ENCODE data around the gene TMEM45A. TPM values are rescaled to one million over a fixed set of nuclear protein-coding genes. Genes with fewer than 3 reads are reported as not detected.
"Not testable (repeated sequence)": the region's sequence is repeated elsewhere in the genome, so short reads cannot be mapped to it uniquely, and the experiment has no call there.

The TMEM45A gene, protein sequence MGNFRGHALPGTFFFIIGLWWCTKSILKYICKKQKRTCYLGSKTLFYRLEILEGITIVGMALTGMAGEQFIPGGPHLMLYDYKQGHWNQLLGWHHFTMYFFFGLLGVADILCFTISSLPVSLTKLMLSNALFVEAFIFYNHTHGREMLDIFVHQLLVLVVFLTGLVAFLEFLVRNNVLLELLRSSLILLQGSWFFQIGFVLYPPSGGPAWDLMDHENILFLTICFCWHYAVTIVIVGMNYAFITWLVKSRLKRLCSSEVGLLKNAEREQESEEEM
- total RNA-seq = 3.2 TPM
- long read RNA-seq, partial matches to known transcripts = 0 of 3 reads
- long read RNA-seq, other reads (novel, unspliced or antisense) = 2 of 3 reads

DNA sequence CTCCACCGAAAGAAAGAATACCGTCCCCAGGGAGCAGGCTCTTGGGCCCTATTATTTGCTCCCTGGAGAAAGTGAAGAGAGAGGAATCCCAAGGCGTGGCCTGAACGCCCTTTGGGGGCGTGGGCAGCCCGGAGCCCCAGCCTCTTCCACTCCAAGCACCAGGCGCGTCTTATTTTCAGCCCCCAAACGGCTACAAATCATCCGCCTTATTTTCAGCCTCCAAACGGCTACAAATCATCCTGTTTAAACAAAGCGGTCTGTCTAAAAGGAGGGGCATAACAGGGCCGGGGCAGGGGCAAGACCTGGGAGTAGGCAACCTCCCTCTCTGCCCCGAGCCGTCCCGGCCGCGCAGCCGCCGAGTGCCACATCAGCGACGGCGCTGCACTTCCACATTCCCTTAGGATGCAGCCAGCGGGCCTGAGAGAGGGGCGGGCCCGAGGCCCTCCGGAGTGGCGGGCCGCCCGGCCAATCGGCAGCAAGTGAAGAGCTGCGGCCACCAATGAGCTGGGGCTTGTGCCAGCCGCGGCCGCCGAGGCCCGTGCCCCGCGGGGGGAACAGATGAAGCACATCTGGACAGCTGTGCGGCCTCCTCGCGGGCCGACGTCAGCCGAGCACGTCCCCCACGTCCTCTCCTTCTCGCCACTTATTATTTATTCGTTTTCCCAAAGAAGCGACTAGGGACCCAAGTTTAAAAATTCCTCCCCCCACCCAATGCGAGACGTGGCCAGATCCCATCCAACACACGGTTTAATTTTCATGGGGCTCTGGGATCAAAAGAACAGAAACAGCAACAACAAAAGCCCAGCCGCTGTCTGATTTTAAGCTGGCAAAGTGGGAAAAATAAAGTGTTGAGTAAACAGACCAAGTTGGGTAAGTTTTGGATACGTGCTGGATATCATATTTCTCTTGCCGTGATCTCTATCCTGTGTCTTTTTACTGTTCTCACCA lies at the start of gene TMEM45A:
TSS of gene TMEM45A (plus strand) at position 561 of the 948 bp plus-strand sequence. CDS start 62,593 bp downstream, outside the sequence.
- DNase-seq (peak; percentile 99), ATAC-seq (peak; percentile 100)
- intact Hi-C loops (cut with micrococcal nuclease) = no loop called here

DNA sequence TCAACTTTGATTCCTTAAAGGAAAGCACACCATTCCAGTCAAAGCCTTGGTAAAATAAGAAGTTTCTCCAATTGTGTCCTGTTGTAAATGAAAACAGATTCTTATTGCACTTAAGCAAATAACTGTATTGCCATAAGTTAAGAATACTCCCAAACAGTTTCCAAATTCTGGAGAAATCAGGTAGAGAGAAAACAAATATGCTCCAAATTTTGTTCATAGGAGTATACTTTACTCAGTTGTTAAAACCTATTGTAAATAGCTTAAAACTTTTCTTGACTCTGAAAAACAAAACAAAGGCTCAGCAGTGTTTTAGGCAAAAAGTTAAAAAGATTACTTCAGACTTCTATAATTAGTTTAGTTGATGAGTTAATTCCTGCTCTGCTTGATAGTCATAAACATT lies 48.7 kb upstream of the TMEM45A start:
- no peak for DNase-seq
- intact Hi-C loops (cut with micrococcal nuclease) = no loop called here
- ATAC-seq = no peak

DNA sequence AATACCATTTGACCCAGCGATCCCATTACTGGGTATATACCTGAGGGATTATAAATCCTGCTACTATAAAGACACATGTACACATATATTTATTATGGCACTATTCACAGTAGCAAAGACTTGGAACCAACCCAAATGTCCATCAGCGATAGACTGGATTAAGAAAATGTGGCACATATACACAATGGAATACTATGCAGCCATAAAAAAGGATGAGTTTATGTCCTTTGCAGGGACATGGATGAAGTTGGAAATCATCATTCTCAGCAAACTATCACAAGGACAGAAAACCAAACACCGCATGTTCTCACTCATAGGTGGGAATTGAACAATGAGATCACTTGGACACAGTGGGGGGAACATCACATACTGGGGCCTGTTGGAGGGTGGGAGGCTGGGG lies 45.4 kb upstream of the TMEM45A start:
- intact Hi-C loops (cut with micrococcal nuclease); ATAC-seq; DNase-seq: not testable (repeated sequence)

DNA sequence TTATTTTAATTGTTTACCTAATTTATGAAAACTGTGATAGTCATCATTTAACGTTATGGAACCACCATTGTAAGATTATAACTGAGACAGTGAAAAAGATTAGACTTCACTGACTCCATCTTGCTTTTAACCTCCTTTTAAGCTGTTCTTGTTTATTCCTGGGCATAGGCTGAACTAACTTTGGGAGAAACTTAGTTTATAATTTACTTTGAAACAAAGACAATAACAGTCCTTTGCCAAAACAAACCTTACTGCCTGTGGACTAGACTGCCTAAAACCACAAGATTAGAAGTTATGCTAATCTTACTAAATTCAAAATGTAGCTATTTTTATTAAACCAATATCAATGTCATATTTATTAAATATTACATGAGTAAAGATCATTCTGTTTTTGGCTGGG lies 44.3 kb upstream of the TMEM45A start:
- no peak for ATAC-seq
- intact Hi-C loops (cut with micrococcal nuclease) = no loop called here

DNA sequence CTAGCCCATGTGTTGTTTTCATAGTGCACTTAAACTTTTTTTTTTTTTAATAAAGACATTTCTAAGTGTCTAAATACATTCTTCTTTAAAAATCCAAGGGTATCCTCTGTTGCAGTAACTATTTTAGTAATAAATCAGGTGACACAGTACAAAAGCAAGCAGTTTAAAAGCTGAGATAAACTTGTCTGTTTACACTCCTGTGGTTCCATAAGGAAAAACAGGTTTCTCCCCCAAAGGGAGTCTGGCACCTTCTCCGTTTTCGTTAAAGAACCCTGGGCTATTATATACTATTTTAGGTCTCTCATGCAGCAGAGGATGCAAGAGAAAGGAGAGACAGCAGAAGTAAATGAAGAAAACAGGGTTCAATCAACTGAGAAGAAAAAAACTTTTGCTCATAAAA lies 43.2 kb upstream of the TMEM45A start:
- intact Hi-C loops (cut with micrococcal nuclease) = no loop called here
- ATAC-seq (no peak), DNase-seq (no peak)

More for the DNA sequence above, 44.3 kb upstream of the TMEM45A start:
- no peak for DNase-seq

DNA sequence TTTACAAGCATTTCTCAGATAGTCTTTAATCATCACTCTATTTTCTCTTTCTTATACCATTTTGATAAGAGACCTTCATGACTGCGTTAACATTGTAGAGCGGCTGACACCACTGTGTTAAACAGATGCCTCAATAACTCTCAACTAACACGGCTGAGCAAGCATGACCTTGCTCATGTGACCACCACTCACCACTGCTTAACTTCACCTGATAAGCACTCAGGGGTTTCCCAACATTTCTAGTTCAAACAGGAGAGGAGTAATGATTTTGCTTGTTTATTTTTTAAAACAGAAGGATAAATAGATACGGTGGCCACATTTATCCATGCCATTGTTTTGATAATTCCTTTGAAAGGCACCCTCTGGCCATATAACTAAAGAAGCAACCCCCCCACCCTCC lies 37.7 kb upstream of the TMEM45A start:
- DNase-seq = no peak
- intact Hi-C loops (cut with micrococcal nuclease) = no loop called here
- no peak for ATAC-seq

DNA sequence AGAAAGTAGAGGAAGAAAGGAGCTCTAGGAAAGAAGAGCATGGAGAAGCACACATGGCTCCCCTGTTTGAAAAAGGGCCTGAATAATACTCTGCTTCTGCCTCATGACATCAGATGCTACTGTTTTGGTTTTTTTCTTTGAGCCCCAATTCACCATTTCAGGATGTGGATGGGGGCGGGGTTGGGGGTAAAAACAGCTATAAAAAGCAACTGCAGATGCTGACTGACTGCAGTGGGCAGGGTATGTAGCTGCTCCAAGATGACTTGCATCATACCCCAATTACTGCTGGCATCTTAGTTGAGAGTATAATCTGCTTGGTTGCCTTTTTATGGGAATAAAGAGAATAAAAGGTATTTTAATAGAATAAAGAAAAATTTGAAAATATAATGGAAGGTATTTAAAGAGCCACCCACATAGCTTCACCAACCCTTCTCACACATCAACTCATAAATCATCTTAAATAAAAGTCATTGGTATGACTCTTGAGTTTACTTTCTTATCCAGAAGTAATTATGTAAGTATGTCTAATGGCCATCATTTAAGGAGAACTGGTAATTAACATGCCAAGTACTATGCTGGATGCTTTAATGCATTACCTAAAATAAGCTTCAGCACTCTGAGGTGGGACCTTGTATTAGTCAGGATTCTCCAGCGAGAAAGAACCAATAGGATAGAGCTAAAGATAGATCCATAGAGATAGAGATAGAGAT lies 36.4 kb upstream of the TMEM45A start:
- DNase-seq (no peak), ATAC-seq (no peak)
- intact Hi-C loops (cut with micrococcal nuclease) = no loop called here

DNA sequence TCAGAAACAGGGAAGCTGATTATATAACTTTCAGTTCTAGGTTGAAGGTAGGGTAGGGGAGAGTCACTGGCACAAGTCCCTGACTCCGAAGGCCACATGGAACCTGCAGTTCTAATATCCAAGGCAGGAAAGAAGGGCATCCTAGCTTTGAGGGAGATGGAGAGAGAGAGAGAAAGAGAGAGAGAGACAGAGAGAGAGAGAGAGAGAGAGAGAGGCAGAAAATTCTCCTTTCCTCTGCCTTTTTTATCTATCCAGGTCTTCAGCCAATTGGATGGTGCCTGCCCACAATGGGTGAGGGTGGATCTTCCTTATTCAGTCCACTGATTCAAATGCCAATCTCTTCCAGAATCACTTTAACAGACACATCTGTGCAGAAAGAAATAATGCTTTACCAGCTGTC lies 35.7 kb upstream of the TMEM45A start:
- intact Hi-C loops (cut with micrococcal nuclease) = no loop called here
- DNase-seq = no peak
- ATAC-seq = no peak

DNA sequence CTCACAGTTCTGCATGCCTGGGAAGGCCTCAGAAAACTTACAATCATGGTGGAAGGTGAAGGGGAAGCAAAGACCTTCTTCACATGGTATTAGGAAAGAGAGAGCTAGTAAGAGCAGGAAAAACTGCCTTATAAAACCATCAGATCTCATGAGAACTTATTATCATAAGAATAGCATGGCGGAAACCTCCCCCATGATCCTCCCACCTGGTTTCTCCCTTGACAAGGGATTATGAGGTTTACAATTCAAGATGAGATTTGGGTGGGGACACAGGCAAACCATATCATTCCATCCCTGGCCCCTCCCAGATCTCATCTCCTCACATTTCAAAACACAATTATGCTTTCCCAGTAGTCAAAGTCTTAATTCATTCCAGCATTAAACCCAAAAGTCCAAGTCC lies 34.6 kb upstream of the TMEM45A start:
- intact Hi-C loops (cut with micrococcal nuclease) = no loop called here
- ATAC-seq = no peak
- no peak for DNase-seq

DNA sequence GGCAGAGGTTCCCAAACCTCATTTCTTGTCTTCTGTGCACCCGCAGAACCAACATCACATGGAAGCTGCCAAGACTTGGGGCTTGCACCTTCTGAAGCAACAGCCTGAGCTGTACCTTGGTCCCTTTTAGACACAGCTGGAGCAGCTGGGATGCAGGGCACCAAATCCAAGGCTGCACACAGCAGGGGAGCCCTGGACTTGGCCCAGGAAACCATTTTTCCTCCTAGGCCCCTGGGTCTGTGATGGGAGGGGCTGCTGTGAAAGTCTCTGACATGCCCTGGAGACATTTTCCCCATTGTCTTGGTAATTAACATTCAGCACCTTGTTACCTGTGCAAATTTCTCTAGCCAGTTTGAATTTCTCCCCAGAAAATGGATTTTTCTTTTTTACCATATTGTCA lies 33.6 kb upstream of the TMEM45A start:
- intact Hi-C loops (cut with micrococcal nuclease) = no loop called here
- no peak for ATAC-seq
- DNase-seq = no peak

DNA sequence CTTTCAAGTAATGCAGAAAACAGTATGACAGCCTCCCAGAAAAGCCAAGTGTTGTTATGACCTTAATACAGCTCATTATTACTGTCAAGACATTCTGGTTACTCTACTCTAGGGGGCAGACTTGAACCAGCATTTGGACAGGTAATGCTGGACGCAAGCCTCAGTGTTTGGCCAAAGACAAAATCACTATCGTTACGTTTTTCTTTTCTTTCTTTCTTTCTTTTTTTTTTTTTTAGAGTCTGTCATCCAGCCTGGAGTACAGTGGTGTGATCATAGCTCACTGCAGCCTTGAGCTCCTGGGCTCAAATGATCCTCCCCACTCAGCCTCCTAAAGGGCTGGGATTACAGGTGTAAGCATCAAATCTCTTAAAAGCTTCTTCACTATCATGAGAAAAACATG lies 29.4 kb upstream of the TMEM45A start:
- intact Hi-C loops (cut with micrococcal nuclease) = loop anchor here (5.0 to 10.0 kb wide), 2 partner anchors 129 to 332 kb away; no protein-coding TSS in a partner anchor
- peak; percentile 84 for ATAC-seq
- no peak for DNase-seq

DNA sequence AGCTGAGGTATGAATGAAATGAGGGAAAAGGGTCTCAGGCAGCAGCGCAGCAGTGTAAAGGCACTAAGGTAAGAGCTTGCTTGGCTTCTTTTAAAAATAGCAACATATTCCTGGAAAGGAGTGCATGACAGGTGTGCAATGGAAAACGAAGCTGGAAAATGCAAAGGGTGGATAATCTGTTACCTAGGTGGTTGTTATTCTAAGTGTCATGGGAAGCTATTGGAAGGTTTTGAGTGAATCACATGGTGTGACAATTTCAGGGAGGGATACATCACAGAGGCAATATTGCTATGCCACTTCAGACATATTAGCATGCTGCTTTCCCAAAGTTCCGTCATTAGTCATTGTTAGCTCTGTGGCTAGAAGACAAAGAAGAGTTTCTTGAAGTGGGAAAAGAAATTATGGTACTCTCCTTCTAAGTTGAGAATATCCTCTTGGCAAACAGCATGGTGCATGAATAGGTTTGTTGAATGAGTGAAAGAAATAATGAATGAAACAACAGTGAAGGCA lies 28.7 kb upstream of the TMEM45A start:
- DNase-seq (no peak), ATAC-seq (no peak)
- intact Hi-C loops (cut with micrococcal nuclease) = loop anchor here (5.0 to 10.0 kb wide), 2 partner anchors 129 to 331 kb away; no protein-coding TSS in a partner anchor

DNA sequence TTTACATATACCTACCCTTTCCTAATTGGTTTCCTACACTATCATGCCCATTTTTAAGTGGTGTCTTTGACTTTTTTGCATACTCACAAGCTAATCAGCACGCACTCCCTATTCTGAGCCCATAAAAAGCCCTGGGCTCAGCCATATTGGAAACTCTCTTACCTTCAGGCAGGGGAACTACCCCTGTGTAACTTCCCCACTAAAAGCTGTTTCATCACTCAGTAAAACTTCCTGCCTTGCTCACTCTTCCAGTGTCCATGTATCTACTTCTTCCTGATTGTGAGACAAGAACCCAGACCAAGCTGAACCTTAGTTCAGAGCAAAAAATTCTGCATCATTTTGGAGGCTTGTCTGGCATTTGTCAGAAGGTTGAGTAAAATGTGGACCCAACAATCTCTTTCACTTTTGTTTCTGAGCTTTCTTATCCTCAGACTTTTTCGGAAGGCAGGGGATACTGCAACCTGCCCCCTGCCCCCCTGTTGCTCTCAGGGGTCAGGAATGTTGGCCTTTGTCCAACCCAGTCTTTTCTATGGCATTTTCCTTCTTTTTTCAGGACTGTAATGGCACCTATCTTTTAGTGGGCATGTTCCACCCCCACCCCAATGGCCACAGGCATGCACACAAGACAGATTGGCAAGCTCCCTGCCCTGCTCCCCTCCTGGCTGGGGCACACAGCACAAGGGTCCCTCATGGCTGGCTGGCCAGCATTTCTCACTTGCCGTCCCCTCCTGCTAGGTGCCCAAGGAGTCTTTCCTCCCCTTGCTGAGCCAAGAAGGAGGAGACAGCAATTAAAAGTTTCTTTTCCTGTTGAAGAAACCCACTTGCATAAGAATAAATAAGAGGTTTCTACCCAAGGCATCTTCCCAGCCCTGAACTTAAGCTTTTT lies 26.3 kb upstream of the TMEM45A start:
- intact Hi-C loops (cut with micrococcal nuclease) = loop anchor here (10.0 kb wide), 1 partner anchor 329 kb away; no protein-coding TSS in a partner anchor

DNA sequence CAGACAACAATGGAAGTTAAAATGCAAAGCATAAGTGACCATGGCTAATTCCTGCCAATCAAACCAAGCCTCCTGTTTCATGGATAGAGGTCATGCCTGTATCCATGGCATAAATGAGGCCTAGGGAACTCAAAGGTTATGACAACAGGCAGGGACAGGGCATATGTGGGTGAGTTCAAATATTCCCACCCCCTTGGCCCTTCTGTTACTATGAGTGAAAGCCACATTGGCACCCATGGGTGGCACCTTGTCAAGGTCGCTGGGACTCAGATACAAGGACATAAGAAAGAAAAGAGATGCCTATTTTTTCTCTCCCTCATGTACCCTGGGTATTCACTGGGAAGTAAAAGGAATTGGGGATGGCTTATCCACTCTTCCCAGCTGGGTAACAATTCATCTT lies 25.3 kb upstream of the TMEM45A start:
- DNase-seq (no peak), ATAC-seq (no peak)
- intact Hi-C loops (cut with micrococcal nuclease) = loop anchor here (10.0 kb wide), 1 partner anchor 328 kb away; no protein-coding TSS in a partner anchor

More for the DNA sequence above, 26.3 kb upstream of the TMEM45A start:
- ATAC-seq (no peak), DNase-seq (no peak)

DNA sequence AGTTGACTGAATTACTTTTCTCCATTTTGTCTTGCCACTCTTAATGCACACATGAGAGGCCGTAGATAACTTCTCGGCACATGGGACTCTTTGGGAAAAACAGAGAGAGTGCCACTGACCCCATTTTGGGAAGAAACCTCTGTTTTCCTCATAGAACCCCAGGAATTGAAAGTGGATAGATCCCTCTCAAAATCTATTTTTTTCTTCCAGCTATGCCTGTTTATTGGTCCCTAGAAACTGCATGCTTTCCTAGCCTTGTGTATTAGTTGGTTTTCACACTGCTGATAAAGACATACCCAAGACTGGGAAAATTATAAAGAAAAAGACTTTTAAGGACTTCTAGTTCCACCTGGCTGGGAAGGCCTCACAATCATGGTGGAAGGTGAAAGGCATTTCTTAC lies 23.7 kb upstream of the TMEM45A start:
- intact Hi-C loops (cut with micrococcal nuclease) = loop anchor here (10.0 kb wide), 1 partner anchor 326 kb away; no protein-coding TSS in a partner anchor

DNA sequence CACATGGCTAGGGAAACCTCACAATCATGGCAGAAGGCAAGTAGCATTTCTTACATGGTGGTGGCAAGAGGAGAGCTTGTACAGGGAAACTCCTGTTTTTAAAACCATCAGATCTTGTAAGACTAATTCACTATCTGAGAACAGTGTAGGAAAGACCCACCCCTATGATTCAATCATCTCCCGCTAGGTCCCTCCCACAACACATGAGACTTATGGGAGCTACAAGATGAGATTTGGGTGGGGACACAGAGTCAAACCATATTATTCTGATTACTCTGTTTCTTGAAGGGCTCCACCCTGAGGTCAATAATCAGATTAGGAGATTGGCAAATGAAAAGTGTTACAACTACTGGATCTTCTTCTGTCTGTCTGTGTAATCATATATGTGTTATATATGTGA lies 21.5 kb upstream of the TMEM45A start:
- intact Hi-C loops (cut with micrococcal nuclease) = no loop called here
- DNase-seq (no peak), ATAC-seq (no peak)

More for the DNA sequence above, 23.7 kb upstream of the TMEM45A start:
- DNase-seq (no peak), ATAC-seq (no peak)

DNA sequence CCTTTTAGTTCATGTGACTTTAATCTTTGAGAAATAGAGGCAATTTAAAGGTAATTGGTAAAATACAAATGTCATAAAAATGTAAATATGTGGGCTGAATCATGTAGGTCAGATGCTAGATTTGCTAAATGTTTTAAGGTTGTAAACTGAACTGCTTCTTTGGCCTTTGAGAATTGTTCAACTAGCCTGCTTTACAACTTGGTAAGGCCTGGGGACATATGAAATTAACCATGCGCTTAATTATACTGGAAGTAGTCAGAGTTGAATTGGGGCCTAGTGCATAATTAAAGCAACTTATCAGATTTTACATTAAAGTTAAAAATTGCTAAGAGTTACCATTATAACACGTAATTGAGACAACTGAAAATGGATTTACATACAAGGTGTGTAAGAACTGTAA lies 21.0 kb upstream of the TMEM45A start:
- ATAC-seq (no peak), DNase-seq (no peak)
- intact Hi-C loops (cut with micrococcal nuclease) = no loop called here

DNA sequence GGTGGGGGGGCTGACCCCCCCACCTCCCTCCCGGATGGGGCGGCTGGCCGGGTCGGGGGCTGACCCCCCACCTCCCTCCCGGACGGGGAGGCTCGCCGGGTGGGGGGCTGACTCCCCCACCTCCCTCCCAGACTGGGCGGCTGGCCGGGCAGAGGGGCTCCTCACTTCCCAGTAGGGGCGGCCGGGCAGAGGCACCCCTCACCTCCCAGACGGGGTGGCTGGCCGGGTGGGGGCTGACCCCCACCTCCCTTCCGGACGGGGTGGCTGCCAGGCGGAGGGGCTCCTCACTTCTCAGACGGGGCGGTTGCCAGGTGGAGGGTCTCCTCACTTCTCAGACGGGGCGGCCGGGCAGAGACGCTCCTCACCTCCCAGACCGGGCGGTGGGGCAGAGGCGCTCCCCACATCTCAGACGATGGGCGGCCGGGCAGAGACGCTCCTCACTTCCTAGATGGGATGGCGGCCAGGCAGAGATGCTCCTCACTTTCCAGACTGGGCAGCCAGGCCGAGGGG lies 14.5 kb upstream of the TMEM45A start:
- intact Hi-C loops (cut with micrococcal nuclease); ATAC-seq; DNase-seq: not testable (repeated sequence)

Data from left ventricle myocardium superior (tissue), 1 donor.